ENCODE data around the gene TYW5.

The TYW5 gene

GRCh38 chr2:199907008-199907714, 48.1 kb downstream of the TYW5 start:
- H3K27ac ChIP-seq: no peak overlapping the region
- no peak for TF ChIP-seq CTCF (conservative IDR thresholded peaks at IDR 0.05)

- TF ChIP-seq CTCF (conservative IDR thresholded peaks at IDR 0.05): no peak
- H3K27ac ChIP-seq: no peak overlapping the region
These were observed 52.2 kb downstream of the TYW5 start for GRCh38 chr2:199903111-199903510.

GRCh38 chr2:199902486-199903110, 52.7 kb downstream of the TYW5 start:
- no peak overlapping the region for H3K27ac ChIP-seq
- no peak for TF ChIP-seq CTCF (conservative IDR thresholded peaks at IDR 0.05)

- no peak overlapping the region for H3K27ac ChIP-seq
- TF ChIP-seq CTCF (conservative IDR thresholded peaks at IDR 0.05): no peak
These were observed 53.3 kb downstream of the TYW5 start for GRCh38 chr2:199901942-199902341.

- no peak overlapping the region for H3K27ac ChIP-seq
- TF ChIP-seq CTCF (conservative IDR thresholded peaks at IDR 0.05): no peak
These were observed 58.7 kb downstream of the TYW5 start for GRCh38 chr2:199896617-199897016.

- TF ChIP-seq CTCF (conservative IDR thresholded peaks at IDR 0.05): no peak
- no peak overlapping the region for H3K27ac ChIP-seq
These were observed 59.9 kb downstream of the TYW5 start for GRCh38 chr2:199895406-199895805.

- no peak for TF ChIP-seq CTCF (conservative IDR thresholded peaks at IDR 0.05)
These were observed 71.6 kb downstream of the TYW5 start for GRCh38 chr2:199883474-199884212.

More at GRCh38 chr2:199883474-199884212, 71.6 kb downstream of the TYW5 start:
- H3K27ac ChIP-seq: no peak overlapping the region
